Activated T-cell treated with anti-CD3 and anti-CD28 coated beads for 1 hour (primary cell): Measurements from ENCODE around the gene ADAP1.
A peak's percentile ranks its signal among the peaks of the same experiment; 100 is the strongest.

ENCODE experiments used
- DNase-seq: peaks from one replicate; pipeline ENCODE4 v3.0.0-alpha.2; 2020; ENCODE audit warnings: low read depth

The ADAP1 gene

GRCh38 chr7:908591-909357 lies 45.7 kb downstream of the ADAP1 start:
- DNase-seq, result peak; percentile 43

DNA sequence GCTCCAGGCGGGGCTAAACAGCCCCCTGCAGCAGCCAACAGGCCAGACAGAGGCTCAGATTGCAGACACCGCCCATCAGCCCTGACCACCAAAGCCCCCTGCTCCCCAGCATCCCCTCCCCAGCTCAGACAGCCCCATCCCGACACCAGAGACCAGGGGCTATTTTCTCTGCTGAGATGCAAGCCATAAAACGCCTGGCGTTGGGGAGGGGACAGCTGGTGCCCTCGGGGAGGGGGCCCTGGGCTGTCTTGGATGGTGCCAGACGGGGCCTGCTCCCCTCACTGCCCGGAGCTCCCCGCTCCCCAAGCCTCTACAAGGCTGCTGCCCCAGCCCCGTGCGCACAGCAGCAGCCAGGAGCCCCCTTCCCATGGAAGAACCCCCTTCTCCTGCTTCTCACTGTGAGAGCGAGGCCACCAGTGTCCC lies 46.3 kb downstream of the ADAP1 start:
- no peak for DNase-seq

DNA sequence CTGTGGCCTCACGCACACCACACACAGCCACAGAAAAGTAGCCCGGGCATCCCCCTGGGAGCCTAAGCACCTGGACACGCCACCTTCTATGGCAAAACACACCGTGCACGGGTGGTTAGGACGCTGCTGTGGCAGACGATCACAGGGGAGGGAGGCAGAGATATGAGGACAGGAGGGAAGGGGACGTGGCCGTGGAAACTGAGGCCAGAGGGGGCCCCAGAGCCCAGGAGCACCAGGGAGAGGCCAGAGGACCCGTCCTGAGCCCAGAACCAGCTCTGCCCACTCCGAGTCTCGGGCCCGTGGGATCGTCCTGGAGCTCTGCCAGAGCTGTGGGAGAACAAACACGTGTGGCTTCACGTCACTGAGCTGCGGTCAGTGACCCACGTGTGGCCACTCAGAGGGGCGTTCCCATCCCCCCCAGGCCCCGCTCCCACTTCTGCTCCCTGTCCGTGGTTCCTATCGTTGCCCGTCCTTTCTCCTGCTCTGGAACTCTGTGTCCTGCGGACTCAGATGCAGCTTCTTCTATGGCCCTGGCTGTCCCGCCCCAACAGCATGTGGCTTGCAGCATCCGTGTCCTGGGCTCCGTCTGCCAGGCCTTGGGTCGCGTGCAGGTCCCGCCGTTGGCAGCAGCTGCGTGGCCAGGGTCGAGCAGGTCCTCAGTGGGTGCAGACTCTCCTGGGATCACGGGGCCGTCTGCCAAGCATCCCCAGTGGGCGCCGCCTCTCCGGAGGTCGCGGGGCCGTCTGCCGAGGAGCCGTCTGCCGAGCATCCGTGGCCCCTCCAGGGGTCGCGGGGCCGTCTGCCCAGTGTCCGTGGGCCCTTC lies 47.1 kb downstream of the ADAP1 start:
- DNase-seq, result no peak

DNA sequence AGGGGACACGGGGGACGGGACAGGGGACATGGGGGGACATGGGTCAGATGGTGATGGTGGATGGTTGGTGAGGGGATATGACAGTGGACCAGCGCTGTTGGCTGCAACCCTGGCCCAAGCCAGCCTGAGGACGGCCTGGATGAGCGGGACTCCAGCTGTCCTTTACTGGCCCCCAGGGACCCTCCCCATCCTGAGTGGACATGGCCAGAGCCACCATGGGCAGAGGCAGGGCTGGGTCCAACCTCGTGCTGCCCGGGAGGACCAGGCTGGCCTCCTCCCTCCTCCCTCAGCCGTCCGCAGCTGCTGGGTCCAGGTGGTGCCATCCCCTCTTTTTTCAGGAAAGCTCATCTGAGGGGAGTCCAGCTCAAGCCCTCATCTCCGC lies 47.7 kb downstream of the ADAP1 start:
- no peak for DNase-seq

DNA sequence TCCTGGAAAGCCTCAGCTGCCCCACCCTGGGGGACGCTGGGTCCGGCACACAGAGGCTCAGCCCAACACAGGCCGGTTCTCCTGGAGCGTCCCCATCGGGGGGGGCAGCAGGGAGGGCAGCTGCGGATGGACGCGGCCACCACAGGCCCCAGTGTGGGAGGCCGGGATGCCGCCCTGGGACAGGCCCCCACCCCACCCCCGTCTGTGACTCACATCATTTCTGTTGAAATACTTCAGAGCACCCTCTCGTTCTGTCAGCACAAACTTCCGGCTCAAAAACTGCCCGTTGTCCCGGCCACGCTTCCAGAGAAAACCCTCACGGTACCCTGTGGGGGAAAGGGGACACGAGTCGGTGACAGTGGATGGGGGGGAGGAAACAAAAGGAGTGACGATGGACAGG lies 49.6 kb downstream of the ADAP1 start:
- no peak for DNase-seq

- no peak for DNase-seq
Observed at GRCh38 chr7:903921-904755, 50.3 kb downstream of the ADAP1 start.

DNA sequence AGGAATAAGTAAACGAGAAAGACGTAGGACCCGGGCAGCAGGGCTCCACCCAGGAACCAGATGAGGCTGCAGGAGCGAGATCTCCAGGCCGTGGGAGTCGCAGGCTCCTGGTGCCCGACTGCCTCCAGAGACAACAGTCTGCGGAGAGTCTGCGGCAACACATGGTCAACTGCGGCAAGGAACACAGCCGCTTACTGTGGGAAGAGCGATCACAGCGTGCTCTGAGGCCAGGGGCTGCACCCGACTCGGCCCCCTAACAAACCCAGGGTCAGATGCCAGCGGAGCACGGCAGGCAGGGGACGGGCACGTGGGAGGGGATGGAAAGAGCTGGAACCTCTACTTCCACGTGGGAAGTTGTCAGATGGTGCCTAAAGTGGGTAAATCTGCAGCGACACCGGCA lies 51.5 kb downstream of the ADAP1 start:
- no peak for DNase-seq

DNA sequence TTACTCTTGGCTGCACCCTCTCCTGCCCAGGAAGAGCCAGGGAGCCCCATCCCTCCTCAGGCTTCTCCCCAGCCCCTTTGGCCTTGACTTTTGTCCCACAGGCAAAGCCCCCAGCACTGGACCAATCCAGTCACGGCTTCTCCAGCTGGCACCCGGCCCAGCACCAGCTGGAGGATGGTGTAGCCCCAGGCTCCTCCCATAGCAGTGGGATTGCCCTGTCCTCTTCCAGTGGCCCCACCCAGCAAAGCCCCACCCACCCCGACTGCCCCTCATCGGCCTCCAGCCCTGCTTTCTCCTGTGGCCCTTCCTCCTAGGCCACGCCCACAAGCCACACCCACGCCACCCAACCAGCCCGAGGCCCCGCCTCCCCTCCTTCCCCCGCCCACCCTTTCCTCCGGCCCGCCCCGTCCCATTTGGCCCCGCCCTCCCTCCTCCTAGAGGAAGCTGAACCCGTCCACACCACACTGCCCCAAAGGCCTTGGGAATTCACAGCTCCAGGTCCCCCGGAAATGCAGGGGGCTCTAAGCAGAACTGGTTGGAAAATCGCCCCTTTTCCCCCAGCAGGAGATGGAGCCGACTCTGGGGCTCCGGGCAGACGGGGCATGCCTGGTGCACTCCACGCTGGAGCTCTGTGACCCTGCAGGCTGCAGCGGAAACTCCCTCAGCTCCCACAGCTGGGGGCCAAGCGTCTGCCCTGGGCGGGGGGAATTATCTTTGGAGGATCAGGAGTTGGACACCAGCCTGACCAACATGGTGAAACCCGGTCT lies 52.9 kb downstream of the ADAP1 start:
- peak; percentile 41 for DNase-seq

- DNase-seq, result no peak
Observed at GRCh38 chr7:901041-901387, 53.5 kb downstream of the ADAP1 start.

GRCh38 chr7:900331-901040 lies 54.0 kb downstream of the ADAP1 start:
- no peak for DNase-seq

DNA sequence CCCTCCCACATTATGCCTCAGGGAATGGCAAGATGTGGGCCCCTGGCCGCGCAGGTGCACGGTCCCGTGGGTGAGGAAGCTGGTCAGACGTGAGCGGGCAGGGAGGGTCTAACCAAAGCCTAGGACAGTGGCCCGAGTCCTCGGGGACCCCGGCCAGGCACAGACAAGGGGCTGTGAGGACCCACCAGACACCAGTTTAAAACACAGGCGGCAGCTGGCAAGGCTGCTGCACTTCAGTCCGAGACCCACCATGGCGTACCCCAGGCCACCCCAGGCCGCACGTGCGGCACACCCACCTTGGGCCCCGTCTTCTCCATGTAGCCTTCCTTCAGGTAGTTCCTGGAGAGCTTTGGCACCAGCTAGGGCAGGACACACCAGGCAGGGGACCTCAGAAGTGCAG lies 54.7 kb downstream of the ADAP1 start:
- no peak for DNase-seq

DNA sequence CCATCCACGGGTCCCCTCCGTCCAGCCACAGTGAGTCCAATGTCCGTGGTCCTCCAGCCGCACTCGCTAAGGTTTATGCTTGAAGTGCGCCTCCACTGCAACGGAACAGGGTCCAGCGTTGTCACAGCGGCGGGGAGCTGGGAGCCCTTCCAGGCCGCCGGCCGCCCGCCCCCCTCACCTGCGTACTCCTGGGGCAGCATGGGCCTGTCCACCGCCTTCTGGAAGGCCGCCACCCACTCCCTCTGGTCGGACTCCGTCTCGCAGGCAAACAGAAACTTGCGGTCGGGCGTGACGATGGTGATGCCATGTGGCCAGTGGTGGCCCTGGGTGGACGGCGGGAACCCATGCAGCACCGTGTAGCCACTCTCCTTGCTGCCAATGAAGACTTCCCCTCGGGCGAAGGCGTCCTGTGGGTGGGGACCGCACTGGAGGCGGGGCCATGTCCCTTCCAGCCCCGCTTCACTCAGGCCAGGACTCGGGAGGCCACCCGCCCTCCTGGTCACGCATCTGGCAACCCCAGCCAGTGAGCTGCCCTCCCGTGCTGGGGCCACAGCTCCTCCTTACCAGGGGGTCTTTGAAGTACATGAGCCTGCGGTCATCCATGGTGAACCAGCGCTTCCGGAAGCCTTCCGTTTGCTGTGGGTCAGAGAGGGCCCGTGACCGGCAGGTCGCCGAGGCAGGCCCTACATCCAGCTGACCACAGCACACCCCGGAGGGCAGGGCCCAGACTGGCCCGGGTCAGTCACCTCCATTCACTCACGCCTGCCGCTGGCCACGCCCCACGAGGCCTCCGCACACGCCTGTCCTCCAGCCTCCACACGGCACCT lies 55.4 kb downstream of the ADAP1 start:
- DNase-seq, result no peak

- no peak for DNase-seq
Observed at GRCh38 chr7:898460-898854, 56.0 kb downstream of the ADAP1 start.

- DNase-seq, result no peak
Observed at GRCh38 chr7:897771-898376, 56.6 kb downstream of the ADAP1 start.

GRCh38 chr7:897086-897485 lies 57.4 kb downstream of the ADAP1 start:
- DNase-seq, result no peak

DNA sequence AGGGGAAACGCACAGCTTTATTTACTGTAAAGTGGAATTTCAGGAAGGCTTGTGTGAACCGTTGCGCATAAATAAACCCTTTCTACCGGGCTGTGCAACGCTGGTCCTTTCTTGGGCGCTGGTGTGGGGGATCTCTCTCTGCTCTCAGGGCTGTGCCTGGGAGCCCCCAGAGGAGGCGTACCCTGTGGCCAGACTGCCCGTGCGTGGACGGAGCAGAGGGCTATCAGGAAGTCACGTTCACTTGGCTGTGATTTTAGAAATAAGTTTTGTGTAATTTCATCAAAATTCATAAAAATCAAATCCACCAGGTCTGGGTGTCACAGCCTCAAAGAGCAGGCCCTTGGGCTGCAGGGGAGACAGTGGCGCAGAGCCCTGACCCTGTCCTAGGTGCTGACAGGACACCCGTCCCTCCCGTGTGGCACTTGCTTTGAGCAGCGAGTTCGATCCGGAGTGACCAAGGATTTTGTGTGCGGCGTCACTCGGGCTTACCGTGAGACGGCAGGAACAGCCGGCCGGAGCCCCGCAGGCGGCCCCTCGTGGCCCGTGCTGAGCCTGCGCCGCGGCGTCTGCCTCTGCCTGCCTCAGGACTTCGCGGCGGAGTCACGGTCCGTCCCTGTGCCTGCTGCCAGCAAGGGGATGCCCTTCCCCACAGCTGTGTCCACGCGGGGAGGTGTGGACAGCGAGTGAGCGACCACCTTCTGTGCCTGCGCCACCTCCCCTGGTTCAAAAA lies 58.0 kb downstream of the ADAP1 start:
- no peak for DNase-seq

- DNase-seq, result no peak
Observed at GRCh38 chr7:895451-896052, 58.9 kb downstream of the ADAP1 start.

DNA sequence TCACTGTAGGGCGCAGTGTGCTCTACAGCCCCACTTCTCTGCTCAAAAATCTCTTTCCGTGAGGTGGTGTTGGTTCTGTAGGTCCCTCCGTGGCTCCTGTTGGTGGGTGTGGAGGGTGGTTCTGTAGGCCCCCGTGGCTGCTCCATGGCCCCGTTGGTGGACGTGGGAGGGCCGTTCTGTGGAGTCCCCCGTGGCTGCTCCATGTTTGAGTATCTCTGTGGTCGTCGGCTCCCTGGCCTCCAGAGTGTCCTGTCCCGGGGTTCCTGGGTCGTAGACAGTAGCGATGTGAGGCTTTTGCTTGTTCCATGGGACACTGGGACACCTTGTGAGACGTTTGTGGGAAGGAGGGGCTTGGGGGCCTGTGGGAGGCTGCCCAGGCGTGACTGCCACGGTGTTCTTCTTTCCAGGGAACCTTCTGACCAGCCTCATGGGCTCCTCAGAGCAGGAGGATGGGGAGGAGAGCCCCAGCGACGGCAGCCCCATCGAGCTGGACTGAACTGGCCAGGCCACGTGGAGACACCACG lies 59.5 kb downstream of the ADAP1 start:
- DNase-seq, result no peak
